ENCODE results near the gene PPFIBP2.

The PPFIBP2 gene

GRCh38 chr11:7640816-7641215 is 127.0 kb downstream of the PPFIBP2 start:
- Histone ChIP-seq H3K9me3 (ENCODE audit: control insufficient read depth, insufficient read depth, low read depth, low read length) (no peaks in the 10 kb centered on the region), H3K4me3 (ENCODE audit: low read depth, low read length) (no peak overlapping the region), H3K4me1 (ENCODE audit: control insufficient read depth, insufficient read depth, low read length) (no peaks in the 10 kb centered on the region), H3K36me3 (ENCODE audit: control insufficient read depth in 2 of 2, insufficient read depth in 1 of 2, low read length in 2 of 2) (peaks cover 0 to 40% of the 10 kb centered on the region in 2 experiments; a peak in 1 of 3 replicates), H3K27ac (ENCODE audit: extremely low read depth, low read depth, low read length) (no peak overlapping the region)
- CTCF ChIA-PET: no interaction called here
- TF ChIP-seq ZNF610 (tag by site-specific recombination; IDR thresholded peaks at IDR 0.05; ENCODE audit: borderline replicate concordance): no peak
- TF ChIP-seq REPIN1 (tag by site-specific recombination; IDR thresholded peaks at IDR 0.05; ENCODE audit: low read depth): no peak
- TF ChIP-seq ZBTB44 (tag by site-specific recombination; IDR thresholded peaks at IDR 0.05): no peak
- no peak for TF ChIP-seq ZNF660 (tag by site-specific recombination; IDR thresholded peaks at IDR 0.05)
- TF ChIP-seq ZBTB10 (tag by site-specific recombination; IDR thresholded peaks at IDR 0.05): no peak
- POLR2A ChIA-PET: no interaction called here

- POLR2A ChIA-PET: no interaction called here
- Histone ChIP-seq H3K36me3 (ENCODE audit: control insufficient read depth in 2 of 2, insufficient read depth in 1 of 2, low read length in 2 of 2) (peaks cover 0 to 40% of the 10 kb centered on the region in 2 experiments; a peak in 1 of 3 replicates), H3K4me3 (ENCODE audit: low read depth, low read length) (no peak overlapping the region), H3K9me3 (ENCODE audit: control insufficient read depth, insufficient read depth, low read depth, low read length) (no peaks in the 10 kb centered on the region), H3K4me1 (ENCODE audit: control insufficient read depth, insufficient read depth, low read length) (no peaks in the 10 kb centered on the region), H3K27ac (ENCODE audit: extremely low read depth, low read depth, low read length) (no peak overlapping the region)
- CTCF ChIA-PET: interaction anchor here (0.5 to 1.5 kb wide), 4 partner anchors 14 to 1268 kb away, joined by 3 to 7 read pairs (median 5); partner anchors contain the start of gene PPFIBP2
- TF ChIP-seq REPIN1 (tag by site-specific recombination; IDR thresholded peaks at IDR 0.05; ENCODE audit: low read depth): no peak
- no peak for TF ChIP-seq ZNF341 (tag by site-specific recombination; IDR thresholded peaks at IDR 0.05; ENCODE audit: low read depth)
- no peak for TF ChIP-seq ZNF391 (tag by site-specific recombination; IDR thresholded peaks at IDR 0.05; ENCODE audit: borderline replicate concordance, low read depth)
Measured at GRCh38 chr11:7642747-7643146, 128.9 kb downstream of the PPFIBP2 start.

- Histone ChIP-seq H3K4me1 (ENCODE audit: control insufficient read depth, insufficient read depth, low read length) (no peaks in the 10 kb centered on the region), H3K36me3 (ENCODE audit: control insufficient read depth in 2 of 2, insufficient read depth in 1 of 2, low read length in 2 of 2) (peaks cover 0 to 42% of the 10 kb centered on the region in 2 experiments; a peak in 1 of 3 replicates), H3K27ac (ENCODE audit: extremely low read depth, low read depth, low read length) (no peak overlapping the region), H3K9me3 (ENCODE audit: control insufficient read depth, insufficient read depth, low read depth, low read length) (no peaks in the 10 kb centered on the region), H3K4me3 (ENCODE audit: low read depth, low read length) (no peak overlapping the region)
- ChIA-PET POLR2A (no interaction called here), CTCF (interaction anchor here (0.5 to 1.5 kb wide), 4 partner anchors 14 to 1268 kb away, joined by 3 to 7 read pairs (median 6); partner anchors contain the start of gene PPFIBP2)
- TF ChIP-seq ZNF138 (tag by site-specific recombination; IDR thresholded peaks at IDR 0.05; ENCODE audit: borderline replicate concordance): no peak
- TF ChIP-seq ZNF366 (tag by site-specific recombination; conservative IDR thresholded peaks at IDR 0.05): no peak
- TF ChIP-seq ZNF391 (tag by site-specific recombination; IDR thresholded peaks at IDR 0.05; ENCODE audit: borderline replicate concordance, low read depth): no peak
- TF ChIP-seq ZNF785 (tag by site-specific recombination; IDR thresholded peaks at IDR 0.05): no peak
- TF ChIP-seq ZNF623 (tag by site-specific recombination; IDR thresholded peaks at IDR 0.05): no peak
- TF ChIP-seq ZNF280C (tag by site-specific recombination; IDR thresholded peaks at IDR 0.05): no peak
- TF ChIP-seq ZNF121 (tag by site-specific recombination; IDR thresholded peaks at IDR 0.05): no peak
- no peak for TF ChIP-seq ZNF513 (tag by site-specific recombination; IDR thresholded peaks at IDR 0.05)
- no peak for TF ChIP-seq ZBTB48 (tag by site-specific recombination; IDR thresholded peaks at IDR 0.05)
- TF ChIP-seq ZNF37A (tag by site-specific recombination; IDR thresholded peaks at IDR 0.05): no peak
- no peak for TF ChIP-seq ZBTB20 (tag by site-specific recombination; IDR thresholded peaks at IDR 0.05)
- TF ChIP-seq PRDM1 (tag by site-specific recombination; IDR thresholded peaks at IDR 0.05): no peak
Measured at GRCh38 chr11:7643314-7643713, 129.5 kb downstream of the PPFIBP2 start.

All from HEK293 (cell line).